Skeletal muscle cell (primary cell): Measurements from ENCODE around the gene NAALADL1.

Experiments
- DNase-seq: peaks from one replicate; pipeline ENCODE4 v3.0.0-alpha.2; 2010; ENCODE audit warnings: low read depth
- H3K4me3 ChIP-seq: 2 replicates; pipeline ENCODE4 v1.5.1; 2011; ENCODE audit warnings: low read depth, mild to moderate bottlenecking, control low read depth, low read length, moderate library complexity

The NAALADL1 gene

DNA sequence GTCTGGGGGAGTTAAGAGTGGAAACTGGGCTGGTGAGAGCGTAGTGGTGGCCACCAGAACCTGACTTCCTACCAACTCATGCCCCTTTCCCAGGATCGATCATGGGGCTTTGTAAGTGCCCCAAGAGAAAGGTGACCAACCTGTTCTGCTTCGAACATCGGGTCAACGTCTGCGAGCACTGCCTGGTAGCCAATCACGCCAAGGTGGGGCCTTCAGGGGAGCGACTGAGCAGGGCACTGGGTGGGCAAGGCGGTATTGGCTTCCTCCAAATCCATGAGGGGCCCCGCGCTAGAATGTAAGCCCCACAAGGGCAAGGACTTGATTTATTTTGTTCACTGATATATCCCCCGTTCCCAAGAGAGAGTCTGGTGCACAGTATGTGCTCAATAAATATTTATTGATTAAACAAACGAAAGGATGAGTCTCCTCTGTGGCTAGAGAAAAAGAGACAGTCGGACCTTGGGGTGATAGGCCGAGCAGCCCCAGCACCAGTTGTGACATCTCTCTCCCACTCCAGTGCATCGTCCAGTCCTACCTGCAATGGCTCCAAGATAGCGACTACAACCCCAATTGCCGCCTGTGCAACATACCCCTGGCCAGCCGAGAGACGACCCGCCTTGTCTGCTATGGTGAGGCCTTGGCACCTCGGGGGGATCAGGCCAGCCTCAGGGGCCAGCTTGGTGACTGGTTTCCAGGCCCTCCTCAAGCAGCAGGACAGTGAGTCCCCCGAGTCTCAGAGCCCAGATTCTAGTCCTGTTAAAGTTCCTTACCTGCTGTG lies 26.4 kb upstream of the NAALADL1 start:
- H3K4me3 ChIP-seq: peak overlapping the region; percentile 92
- DNase-seq: no peak

DNA sequence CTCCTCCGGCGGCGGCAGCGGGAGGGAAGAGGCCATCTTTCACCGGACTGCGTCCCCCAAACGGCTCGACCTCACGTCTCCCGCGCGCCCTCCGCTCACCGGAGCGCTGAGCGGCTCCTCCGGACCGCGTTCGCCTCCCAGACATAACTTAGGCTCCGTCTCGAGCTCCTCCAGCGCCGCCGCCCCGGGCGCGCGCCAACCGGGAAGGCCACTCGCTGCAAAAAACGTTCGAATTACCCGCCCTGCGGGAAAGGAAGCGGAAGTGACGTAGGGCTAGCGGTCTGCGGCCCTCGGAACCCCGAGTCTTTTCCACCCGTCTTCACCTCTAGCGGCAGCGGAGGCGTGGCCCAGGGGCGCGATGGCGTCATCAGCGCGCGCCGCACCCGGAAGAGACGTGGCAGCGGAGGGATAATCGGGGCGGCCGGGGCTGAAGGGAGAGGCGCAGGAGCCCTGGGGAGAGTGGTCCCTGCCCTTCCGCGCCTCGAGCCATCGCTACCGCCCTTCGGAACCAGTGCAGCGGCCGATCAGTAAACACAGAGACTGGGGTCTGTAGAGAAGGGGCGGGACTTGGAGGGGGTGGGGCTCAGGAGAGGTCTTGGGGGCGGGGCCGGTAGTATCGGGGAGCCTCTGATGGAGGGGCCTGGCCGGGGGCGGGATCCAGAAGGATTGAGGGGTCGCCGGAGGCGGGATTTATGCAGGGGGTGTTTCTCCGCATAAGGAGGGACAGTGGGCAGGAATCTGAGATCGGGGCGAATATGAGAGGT lies 25.7 kb upstream of the NAALADL1 start, which contains the start of the genes CDCA5 and ZFPL1:
Gene CDCA5, minus strand, starts transcription at position 207 of the 764 bp plus-strand sequence. Its CDS starts 62 bp downstream, at position 145.
Gene ZFPL1, plus strand, starts transcription at position 389 of the 764 bp plus-strand sequence. CDS start 477 bp downstream, outside the sequence.
- peak within 1 kb of the TSS; percentile 92 for H3K4me3 ChIP-seq
- peak; percentile 84 for DNase-seq

DNA sequence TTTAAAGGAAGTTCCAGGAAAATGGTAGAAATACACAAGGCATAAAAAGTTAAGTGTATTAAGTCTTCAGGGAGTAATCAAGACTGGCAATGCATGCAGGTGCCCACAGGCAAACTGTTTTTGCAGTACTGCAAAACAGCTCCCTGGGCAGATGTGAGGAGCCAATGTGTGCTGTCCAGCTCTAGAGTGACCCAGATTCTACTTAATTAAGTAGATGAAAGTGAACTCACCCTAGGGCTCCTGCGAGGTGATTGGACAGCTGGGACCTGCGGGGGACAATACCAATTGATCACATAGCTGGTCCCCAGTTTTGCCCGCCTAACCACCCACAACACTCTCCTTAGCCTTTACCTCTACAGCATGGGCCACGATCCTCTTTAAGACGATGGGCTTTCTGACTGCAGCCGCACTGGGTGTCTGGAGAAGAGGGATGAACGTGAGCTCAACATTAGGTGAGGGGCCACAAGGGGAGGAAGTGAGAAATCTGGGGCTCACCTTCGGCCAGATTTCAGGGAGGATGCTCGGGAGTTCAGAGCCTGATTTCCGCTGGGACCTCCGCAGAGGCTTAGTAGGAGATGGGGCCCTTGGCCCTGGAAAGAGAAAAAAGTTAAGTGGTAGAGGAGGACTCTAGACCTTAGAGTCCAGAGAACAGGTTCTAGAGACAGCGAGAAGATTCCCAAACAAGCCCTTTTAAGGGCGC lies 24.9 kb upstream of the NAALADL1 start:
- no peak for DNase-seq
- peak overlapping the region; percentile 92 for H3K4me3 ChIP-seq

DNA sequence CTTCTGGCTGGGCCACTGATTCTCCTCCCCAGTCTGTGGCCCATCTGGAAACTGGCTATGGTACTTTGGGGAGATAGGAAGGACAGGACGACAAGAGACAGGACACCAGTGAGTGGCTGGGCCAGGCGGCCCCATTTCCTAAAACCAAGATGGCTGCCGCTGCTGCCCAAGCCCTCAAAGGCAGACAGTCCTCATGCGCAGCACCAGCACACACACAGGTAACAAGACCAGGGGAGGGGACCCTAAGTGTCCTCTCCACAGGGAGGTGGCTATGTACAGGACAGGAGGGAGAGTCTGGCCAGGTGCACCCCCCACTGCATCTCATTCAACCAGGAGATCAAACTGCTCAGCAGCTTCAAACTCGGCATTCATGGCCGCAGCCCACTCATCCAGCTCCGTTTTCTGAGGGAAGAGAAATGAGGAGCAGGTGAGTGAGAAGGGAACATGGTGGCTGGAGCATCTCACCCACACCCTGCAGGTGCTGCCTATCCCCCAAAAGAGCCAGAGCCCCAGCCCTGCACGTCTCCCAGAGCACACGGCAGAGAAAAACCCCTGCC lies 20.5 kb upstream of the NAALADL1 start:
- H3K4me3 ChIP-seq: no peak overlapping the region
- DNase-seq: no peak

DNA sequence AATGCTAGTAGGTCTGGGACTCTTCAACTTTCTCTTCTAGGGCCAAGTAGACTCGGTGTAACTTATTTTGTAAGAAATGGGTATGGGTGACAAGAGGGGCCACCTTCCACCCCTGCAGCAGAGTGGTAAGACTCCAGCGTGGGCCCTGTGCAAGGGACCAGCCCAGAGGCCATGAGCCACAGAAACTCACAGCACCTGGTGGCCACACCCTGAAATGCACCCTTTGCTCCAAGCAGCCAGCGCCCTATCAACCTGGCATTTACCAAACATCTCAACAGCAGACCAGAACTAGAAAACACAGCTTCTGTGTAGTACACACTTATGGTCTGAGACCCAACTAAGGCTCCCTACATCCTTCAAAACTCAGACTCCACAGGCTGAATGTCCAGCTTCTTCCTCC lies 19.8 kb upstream of the NAALADL1 start:
- no peak overlapping the region for H3K4me3 ChIP-seq
- no peak for DNase-seq

DNA sequence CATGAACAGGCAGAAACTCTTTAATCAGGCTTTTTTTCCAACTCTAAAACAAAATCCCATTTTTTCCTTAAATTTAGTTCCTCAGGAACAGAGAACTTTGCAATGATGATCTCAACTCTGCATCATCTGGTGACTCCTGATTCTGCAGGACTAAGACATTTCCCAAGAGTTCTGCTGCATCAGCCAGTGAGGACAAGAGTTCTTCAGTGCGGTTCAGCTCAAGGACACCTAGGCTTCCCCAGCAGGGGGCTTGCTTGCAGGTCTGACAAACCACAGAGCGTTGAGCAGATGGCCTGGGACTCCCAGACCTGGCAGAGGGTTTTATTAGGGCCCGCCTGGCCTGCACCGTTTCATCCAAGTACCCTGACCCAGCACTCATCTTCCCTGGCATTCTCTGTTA lies 19.1 kb upstream of the NAALADL1 start:
- peak; percentile 9 for DNase-seq
- no peak overlapping the region for H3K4me3 ChIP-seq

DNA sequence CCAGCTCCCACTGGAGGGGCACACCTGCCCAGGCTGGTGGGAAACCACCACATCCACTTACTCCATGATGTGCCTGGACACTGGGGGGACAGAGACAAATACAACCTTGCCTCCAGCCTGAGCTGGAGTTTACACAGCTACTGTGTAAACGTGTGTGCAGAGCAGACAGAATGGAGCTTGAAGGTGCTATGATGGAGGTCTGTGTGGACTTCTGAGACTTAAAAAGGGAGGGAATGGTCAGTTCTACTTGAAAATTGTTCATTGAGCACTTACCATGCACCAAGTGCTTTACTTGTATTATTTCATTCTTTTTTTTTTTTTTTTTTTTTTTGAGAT lies 14.2 kb upstream of the NAALADL1 start:
- H3K4me3 ChIP-seq: no peak overlapping the region

DNA sequence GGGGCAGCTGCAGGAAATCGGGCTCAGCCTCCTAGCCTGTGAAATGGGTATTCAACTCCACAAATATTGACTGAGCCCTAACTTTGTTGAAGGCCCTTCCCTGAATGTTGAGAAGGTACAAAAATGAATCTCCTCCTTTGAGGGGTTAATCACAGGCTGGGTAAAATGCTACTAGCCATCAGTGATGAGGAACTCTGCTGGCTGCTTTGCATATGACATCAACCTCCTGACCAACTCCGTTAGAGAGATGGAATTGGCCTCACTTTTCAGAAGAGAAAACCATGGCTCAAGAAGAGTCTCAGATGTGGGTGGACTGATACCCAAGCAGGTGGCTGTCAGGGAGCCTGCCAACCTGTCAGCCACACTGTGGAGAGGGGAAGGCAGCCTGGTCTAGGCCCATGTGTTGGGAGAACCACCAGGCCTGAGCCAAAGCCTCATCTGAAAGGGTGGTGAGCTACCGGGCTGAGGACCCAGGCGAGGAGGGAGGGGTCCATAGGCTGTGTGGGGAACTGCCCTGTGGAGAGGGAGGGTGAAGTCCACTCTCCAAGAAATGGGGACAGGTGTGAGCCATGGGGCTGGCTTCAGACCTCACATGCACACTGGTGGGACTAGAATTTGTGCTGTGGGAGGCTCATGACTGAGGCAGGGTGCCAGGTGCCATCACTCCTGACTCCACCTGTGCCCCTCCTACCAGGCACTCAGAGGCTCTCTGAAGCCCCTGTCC lies 13.7 kb upstream of the NAALADL1 start:
- no peak for DNase-seq
- no peak overlapping the region for H3K4me3 ChIP-seq

More for the DNA sequence above, 14.2 kb upstream of the NAALADL1 start:
- no peak for DNase-seq

DNA sequence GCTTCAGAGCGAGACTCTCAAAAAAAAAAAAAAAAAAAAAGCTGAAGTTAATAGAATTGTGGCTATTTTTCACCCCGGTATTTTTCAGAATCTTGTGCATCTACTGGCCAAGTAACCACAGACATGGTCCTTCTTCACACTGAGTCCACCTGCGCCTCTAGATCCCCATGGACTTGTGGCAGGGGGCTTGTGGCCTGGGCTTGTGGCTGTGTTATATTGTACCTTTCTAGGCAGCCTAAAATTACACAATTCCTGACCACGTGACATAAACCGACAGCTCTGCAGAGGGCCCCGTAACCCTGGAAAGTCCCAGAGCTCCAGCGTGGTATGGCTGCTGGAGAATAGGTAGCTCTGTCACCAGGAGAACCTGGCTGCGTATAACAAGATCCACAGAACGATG lies 10.9 kb upstream of the NAALADL1 start:
- H3K4me3 ChIP-seq: no peak overlapping the region
- no peak for DNase-seq

DNA sequence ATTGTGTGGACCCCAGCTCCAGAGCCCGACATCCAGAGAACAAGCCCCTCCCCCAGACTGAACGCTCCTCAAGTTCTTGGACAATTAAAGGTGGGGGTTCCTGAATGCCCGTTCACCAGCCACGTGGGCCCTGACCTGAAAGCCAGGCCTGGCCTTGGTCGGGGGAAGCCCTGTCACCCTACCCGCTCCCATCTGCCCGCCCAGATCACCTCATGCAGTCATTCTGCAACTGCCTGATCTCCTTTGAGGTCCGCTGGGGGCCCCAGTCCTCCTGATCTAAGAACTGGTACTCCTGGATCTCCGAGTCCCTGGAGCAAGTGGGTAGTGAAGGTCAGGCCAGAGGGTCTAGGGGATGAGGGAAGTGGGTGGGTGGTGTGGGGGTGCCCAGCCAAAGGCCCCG lies 9.1 kb upstream of the NAALADL1 start:
- no peak for DNase-seq
- H3K4me3 ChIP-seq: no peak overlapping the region

DNA sequence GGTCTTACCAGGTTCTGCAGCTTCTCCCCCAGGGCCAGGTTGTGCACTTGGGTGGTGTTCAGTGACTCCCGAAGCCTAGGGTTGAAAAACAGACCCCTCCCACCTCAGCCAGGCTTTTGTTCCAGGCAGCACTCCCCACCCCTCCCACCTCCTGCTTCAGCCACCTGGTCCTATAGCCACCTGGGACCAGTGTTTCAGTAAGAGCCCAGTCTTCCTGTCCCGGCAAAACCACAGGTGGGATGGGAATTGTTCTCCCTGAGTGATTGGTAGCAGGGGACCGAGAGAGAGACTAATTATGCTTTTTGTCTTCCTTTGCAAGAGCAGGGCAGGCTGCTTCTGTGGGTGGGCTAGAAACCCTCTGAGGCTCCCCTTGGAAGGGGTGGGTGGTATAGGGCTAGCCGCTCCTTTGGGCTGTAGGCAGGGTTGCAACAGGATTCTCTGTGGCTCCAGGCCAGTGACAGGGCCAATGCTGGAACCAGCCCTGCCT lies 8.5 kb upstream of the NAALADL1 start:
- DNase-seq: no peak
- no peak overlapping the region for H3K4me3 ChIP-seq

DNA sequence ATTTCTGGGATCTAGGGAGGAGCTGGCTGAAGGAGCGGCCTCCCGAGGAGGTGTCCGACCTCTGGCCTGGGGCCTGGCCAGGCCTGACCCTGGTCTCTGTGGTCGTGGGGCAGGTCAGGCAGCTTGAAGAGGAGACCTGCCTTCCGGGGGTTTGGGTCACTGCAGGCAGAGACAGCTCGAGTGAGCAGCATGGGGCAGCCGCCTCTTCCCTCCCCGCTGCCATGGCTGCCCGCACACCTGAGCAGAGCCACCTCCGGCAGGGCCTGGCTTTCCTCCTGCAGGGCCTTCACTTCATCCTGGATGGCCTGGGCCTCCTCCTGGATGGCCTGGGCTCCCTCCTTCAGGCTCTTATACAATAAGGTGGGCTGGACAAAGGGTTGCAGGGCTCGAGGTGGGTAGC lies 8.0 kb upstream of the NAALADL1 start:
- no peak overlapping the region for H3K4me3 ChIP-seq
- no peak for DNase-seq

DNA sequence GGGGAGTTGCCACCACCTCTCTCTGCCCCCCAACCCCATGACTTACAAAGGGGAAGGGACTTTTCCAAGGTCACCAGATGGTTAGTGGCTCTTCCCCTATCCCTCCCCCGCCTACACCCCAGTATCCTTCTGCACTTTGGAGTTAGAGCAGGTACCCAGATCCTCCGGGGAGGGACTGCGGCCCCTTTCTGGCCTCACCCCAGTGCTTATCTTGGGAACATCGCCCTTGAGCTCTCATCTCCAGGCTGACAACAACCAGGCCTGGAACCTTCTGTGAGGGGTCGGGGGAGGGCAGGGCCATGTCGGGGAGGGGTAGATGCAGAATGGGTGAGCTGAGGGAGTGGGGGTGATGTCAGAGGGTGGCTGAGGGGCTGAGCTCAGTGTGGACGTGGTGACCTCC lies 7.5 kb upstream of the NAALADL1 start:
- H3K4me3 ChIP-seq: no peak overlapping the region
- no peak for DNase-seq

DNA sequence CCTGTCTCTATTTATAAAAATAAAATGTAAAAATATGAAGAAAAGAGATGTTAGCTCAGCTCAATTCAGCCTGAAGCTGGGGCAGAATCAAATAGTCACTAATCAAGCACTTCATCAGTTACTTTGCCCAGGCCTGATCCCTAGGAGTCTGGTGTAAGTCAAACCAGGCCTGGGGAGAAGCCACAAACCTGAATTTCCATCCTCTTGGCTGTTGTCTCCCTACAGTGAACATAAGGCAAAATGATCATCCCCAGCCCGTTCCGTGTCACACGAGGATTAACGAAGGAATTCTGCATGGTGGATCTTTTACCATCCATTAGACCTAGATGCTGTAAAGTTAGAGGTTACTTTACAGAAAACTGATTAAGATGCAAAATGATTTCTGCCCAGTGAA lies 6.5 kb upstream of the NAALADL1 start:
- H3K4me3 ChIP-seq: no peak overlapping the region
- no peak for DNase-seq

DNA sequence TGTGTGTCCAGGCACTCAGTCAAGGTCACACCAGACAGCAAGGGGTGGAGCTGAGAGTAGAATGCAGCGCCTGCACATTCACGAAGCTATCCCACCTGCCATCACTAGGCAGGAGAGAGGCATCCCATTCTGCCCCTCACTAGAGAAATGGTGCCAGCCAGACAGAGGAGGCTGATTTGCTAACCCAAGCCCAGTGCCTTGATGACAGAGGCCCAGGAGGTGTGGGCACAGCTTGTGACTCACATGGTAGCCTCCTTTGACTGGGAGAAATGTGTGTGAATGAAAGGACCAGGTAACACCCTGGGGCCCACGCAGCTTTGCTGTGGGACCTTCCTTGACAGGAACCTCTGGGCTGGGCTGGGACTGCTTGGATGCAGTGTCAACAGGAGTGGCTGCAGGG lies 5.2 kb upstream of the NAALADL1 start:
- no peak overlapping the region for H3K4me3 ChIP-seq
- no peak for DNase-seq

DNA sequence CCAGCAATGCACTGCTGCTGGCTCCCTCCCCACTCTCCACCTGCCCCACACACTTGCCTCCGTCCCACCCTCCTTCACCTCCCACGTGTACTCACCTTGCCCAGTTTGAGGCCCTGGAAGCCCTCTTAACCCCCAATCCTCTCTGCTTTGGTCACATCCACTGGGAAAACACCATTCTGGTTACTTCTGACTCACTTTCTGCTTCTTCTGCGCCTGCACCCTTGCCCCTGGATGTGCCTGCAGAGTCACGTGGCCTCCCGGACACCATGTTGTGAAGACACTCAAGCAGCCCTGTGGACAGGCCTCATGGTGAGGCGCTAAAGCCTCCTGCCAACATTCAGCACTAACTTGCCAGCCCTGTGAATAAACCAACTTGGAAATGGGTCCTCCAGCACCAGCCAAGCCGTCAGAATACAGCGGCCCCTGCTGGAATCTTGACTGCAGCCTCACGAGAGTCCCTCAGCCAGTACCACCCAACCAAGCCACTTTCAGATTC lies 2.6 kb upstream of the NAALADL1 start:
- no peak overlapping the region for H3K4me3 ChIP-seq
- DNase-seq: no peak

DNA sequence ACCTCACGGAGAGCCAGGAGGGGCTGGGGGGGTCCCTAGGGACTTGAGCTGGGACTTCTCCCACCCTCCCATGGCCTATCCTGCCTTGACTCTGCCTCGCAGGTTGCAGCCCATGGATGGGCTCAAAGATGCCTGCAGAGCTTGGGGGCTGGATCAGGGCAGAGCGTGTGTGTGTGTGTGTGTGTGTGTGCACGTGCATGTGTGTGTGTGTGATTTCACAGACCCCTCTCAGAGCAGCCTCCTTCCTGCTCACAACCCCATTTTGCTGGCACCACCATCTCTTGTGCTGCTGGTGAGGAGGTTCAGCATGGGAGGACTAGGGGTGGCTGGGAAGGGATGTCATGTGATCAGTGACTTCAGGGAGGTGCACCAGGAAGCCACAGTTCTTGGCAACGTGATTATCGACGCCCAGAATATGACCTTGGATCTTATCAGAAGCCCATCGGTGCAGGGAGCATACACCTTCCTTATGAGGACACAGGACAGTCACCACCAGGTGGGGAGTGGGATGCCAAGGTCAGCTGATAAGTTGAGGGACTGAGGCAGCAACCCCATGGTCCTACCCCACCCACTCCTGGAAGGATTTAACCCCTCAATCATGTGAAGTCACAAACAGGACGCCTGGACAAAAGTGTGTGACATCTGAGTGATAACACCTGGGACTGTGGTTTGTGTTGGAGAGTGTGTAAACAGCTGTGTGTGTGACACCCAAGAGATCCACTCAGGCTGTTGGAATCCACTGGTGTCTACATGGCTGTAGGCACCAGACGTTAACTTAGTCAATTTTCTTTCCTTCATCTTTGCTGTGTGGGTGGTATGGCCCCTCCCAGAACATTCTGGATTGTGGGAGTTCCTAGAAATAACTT lies 1.8 kb upstream of the NAALADL1 start:
- H3K4me3 ChIP-seq: no peak overlapping the region
- DNase-seq: no peak

DNA sequence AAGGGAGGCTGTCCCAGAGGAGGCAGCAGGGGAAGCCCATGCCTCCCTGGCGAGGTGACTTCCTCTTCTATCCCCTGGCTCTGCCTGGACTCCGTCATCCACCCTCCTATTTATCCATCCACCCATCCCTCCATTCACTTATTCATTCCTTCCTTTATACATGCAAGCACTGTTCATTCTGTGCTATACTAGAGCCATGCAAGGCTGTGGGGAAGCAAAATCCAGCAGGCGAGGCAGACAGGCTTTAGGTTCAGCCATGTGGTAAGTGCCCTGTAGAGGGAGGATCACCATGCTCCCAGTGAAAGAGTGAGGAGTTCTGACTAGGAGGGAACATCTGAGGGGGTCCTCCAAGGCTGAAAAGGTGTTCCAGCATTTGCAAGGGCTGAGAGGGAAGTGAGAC lies 1.2 kb upstream of the NAALADL1 start:
- no peak overlapping the region for H3K4me3 ChIP-seq
- no peak for DNase-seq
